Right lobe of liver (tissue), 6 donors: ENCODE data around the gene FRMD4A. TPM values are rescaled to one million over a fixed set of nuclear protein-coding genes. Genes with fewer than 3 reads are reported as not detected.
"Not testable (repeated sequence)": the region's sequence is repeated elsewhere in the genome, so short reads cannot be mapped to it uniquely, and the experiment has no call there.

Experiments
- ATAC-seq, 4 donors: fragments of 200-7000 bp; cut with Tn5 transposase; one replicate each; pipeline ENCODE4 v1.9.1; 2020; ENCODE audit warnings: mild to moderate bottlenecking in 4 of 4, moderate library complexity in 4 of 4
- DNase-seq, 3 donors: peaks; one replicate each; pipeline ENCODE4 v3.0.0-alpha.2; 2020
- H3K27ac ChIP-seq, 3 donors: fragments of 200-600 bp; one replicate each; pipeline ENCODE4 v1.8.0; 2022
- H3K27me3 ChIP-seq, 2 donors: fragments of 200-600 bp; one replicate each; pipeline ENCODE4 v1.8.0; 2022
- H3K36me3 ChIP-seq, 4 donors: fragments of 200-600 bp; sonication (generic) in 1 of 4; one replicate each; pipeline versions ENCODE4 v1.5.1 to v1.8.0; 2017 to 2022; ENCODE audit warnings: control low read depth in 1 of 4
- H3K4me1 ChIP-seq, 4 donors: fragments of 200-600 bp; sonication (generic) in 1 of 4; one replicate each; pipeline versions ENCODE4 v1.5.1 to v1.8.0; 2017 to 2022; ENCODE audit warnings: control low read depth in 1 of 4
- H3K4me3 ChIP-seq, 3 donors: fragments of 200-600 bp; one replicate each; pipeline ENCODE4 v1.8.0; 2022
- H3K9me3 ChIP-seq, 4 donors: fragments of 200-600 bp; sonication (generic) in 1 of 4; one replicate each; pipeline versions ENCODE4 v1.5.1 to v1.8.0; 2017 to 2022; ENCODE audit warnings: control low read depth in 1 of 4
- CTCF ChIP-seq, 4 donors: fragments of 200-600 bp in 3 of 4; fragments of 450-650 bp in 1 of 4; IDR thresholded peaks; one replicate each; pipeline versions ENCODE4 v1.5.1 to v1.8.0; 2016 to 2022; ENCODE audit warnings: antibody characterized with exemption in 4 of 4, mild to moderate bottlenecking in 2 of 4
- POLR2A ChIP-seq: fragments of 450-650 bp; IDR thresholded peaks from one replicate; pipeline ENCODE4 v1.6.1; 2017; ENCODE audit warnings: antibody characterized with exemption, mild to moderate bottlenecking
- WGBS: methylation state at CpG from one replicate; pipeline ENCODE4 v1.1.6; 2018; ENCODE audit warnings: low coverage, low lambda C conversion rate; ENCODE audit not compliant: insufficient coverage; ENCODE audit errors: missing lambda C conversion rate; 5-methylcytosine and 5-hydroxymethylcytosine counted together
- intact Hi-C, 2 donors: fragments of 100-400 bp; cut with DNase I; formaldehyde crosslinking; loops; one replicate each; pipeline versions ENCODE4 v1.11.2 to v1.14.1; 2022
- total RNA-seq, 6 experiments: library from RNA; depleted of rRNA in 2 of 6; stranded (reverse); fragments of >200 nt in 2 of 6; fragmentation: NEBNext Ultra II Directional in 3 of 6; extraction: Animal tissue kit (Norgen Biotek cat#: 25700) in 3 of 6; gene quantifications; one replicate each; pipeline versions ENCODE4 v1.1.0 to v1.2.4, GENCODE V29; 2016 to 2023
- donor health status: DM: no; HTN: yes; CAD: no.
- donor health status: DM: no; HTN: no; CAD: no.
- donor health status: DM: no; HTN: no; CAD: no.
- donor health status: DM: no; HTN: yes; CAD: no.
- donor health status: DM: no; HTN: yes; CAD: no.

FRMD4A gene
- total RNA-seq, 6 experiments from 2014 or later, result 8.4 to 22.8 (median 13.3) TPM

- TF ChIP-seq CTCF (IDR thresholded peaks at IDR 0.05) (no peak), POLR2A (no peak)
- intact Hi-C loops, result no loop called here
- ATAC-seq, result no peak
- Histone ChIP-seq H3K9me3 (no peaks in the 10 kb centered on the region), H3K4me1 (no peaks in the 10 kb centered on the region), H3K27me3 (no peaks in the 10 kb centered on the region), H3K36me3 (no peaks in the 10 kb centered on the region), H3K27ac (no peak overlapping the region), H3K4me3 (no peak overlapping the region)
- no peak for DNase-seq
- 69% methylated on average over 4 of the region's 5 CpGs for WGBS
Measured at GRCh38 chr10:14219411-14219810, 111.3 kb downstream of the FRMD4A start.

GRCh38 chr10:14215641-14216040, 115.1 kb downstream of the FRMD4A start:
- H3K27ac ChIP-seq, result no peak overlapping the region
- ATAC-seq (no peak), DNase-seq (no peak)
- no peaks in the 10 kb centered on the region for H3K9me3 ChIP-seq
- intact Hi-C loops, result no loop called here
- no peak overlapping the region for H3K4me3 ChIP-seq
- H3K4me1 ChIP-seq, result no peaks in the 10 kb centered on the region
- 72% methylated on average over 6 of the region's 7 CpGs for WGBS
- H3K27me3 ChIP-seq, result no peaks in the 10 kb centered on the region
- TF ChIP-seq CTCF (IDR thresholded peaks at IDR 0.05), result no peak
- TF ChIP-seq POLR2A, result no peak
- H3K36me3 ChIP-seq, result no peaks in the 10 kb centered on the region

- intact Hi-C loops, result not testable (repeated sequence)
- WGBS, result 57% methylated on average over 7 of the region's 7 CpGs
Measured at GRCh38 chr10:14213703-14214102, 117.0 kb downstream of the FRMD4A start.

GRCh38 chr10:14211610-14212009, 119.1 kb downstream of the FRMD4A start:
- Histone ChIP-seq H3K4me3 (no peak overlapping the region), H3K4me1 (no peaks in the 10 kb centered on the region), H3K9me3 (no peaks in the 10 kb centered on the region), H3K27me3 (no peaks in the 10 kb centered on the region), H3K36me3 (no peaks in the 10 kb centered on the region), H3K27ac (no peak overlapping the region)
- intact Hi-C loops, result no loop called here
- WGBS, result 37% methylated on average over 4 of the region's 4 CpGs
- no peak for ATAC-seq
- TF ChIP-seq POLR2A, result no peak
- TF ChIP-seq CTCF (IDR thresholded peaks at IDR 0.05), result no peak
- no peak for DNase-seq

More at GRCh38 chr10:14213703-14214102, 117.0 kb downstream of the FRMD4A start:
- H3K36me3 ChIP-seq, H3K9me3 ChIP-seq, H3K4me3 ChIP-seq, H3K4me1 ChIP-seq, H3K27me3 ChIP-seq, ATAC-seq, H3K27ac ChIP-seq, DNase-seq: not testable (repeated sequence)

- H3K4me1 ChIP-seq, result no peaks in the 10 kb centered on the region
- ATAC-seq (no peak), DNase-seq (no peak)
- TF ChIP-seq CTCF (IDR thresholded peaks at IDR 0.05), result no peak
- no peak for TF ChIP-seq POLR2A
- 90% methylated on average over 2 of the region's 5 CpGs for WGBS
- H3K9me3 ChIP-seq, result no peaks in the 10 kb centered on the region
- intact Hi-C loops, result loop anchor here (10.0 kb wide), 2 partner anchors 117 to 267 kb away; no protein-coding TSS in a partner anchor
- H3K27ac ChIP-seq, result no peak overlapping the region
- H3K36me3 ChIP-seq, result no peaks in the 10 kb centered on the region
- no peak overlapping the region for H3K4me3 ChIP-seq
- H3K27me3 ChIP-seq, result no peaks in the 10 kb centered on the region
Measured at GRCh38 chr10:14208231-14208630, 122.5 kb downstream of the FRMD4A start.
